ENCODE data around the gene PTPRG. TPM values are rescaled to one million over a fixed set of nuclear protein-coding genes. Genes with fewer than 3 reads are reported as not detected.

The PTPRG gene
- total RNA-seq, 1 experiment from 2014 or later = 69.3 TPM

DNA sequence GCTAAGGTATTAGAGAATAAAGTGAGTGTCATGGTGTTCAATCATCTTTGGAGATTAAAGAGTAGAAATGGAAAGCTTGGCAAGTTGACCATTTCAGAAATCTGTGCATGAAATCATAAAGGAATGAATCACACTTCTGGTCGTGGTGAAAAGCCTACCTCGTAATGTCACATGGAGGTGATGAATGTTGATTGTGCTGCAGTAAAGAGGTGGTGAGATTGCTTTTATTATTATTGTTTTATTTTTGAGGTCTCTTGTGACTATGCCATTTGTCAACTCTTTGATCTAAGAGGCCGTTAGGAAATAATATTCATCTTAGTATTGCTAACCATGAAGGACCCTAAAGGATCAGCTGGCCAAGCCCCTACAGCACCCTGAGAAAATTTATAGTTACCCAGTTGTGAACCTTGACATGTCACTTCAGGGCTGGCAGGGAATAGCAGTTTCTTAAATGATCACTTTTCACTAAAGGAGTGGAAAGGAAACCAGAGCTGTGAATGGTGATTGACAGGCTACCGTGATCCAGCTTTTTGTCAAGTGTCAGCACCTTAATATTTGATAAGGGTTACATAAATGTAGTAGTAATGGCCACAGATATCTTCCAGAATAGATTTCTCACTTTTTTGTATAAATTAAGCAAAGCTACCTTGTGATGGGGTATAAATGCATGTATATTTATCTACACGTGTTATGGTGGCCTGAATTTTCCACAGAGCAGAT, 203.9 kb downstream of the PTPRG start:
- peaks cover 24 to 25% of the 10 kb centered on the region in 2 experiments for H3K4me1 Mint-ChIP-seq
- peaks cover 28% of the 10 kb centered on the region; the same call in 1 of the 2 replicates for H3K79me2 ChIP-seq (ENCODE audit: insufficient read depth, low read length)

More for the DNA sequence above, 203.9 kb downstream of the PTPRG start:
- Histone ChIP-seq H2BK120ac (ENCODE audit: low read depth, low read length, poor library complexity, severe bottlenecking) (no peak overlapping the region), H3K9me3 (ENCODE audit: control insufficient read depth, low read depth, low read length) (no peaks in the 10 kb centered on the region), H2BK20ac (ENCODE audit: low read depth, low read length, poor library complexity, severe bottlenecking) (no peak overlapping the region), H3K79me1 (ENCODE audit: insufficient read depth, low read depth, low read length, poor library complexity, severe bottlenecking) (peaks cover 8% of the 10 kb centered on the region), H2AFZ (ENCODE audit: low read length) (no peak overlapping the region), H4K5ac (ENCODE audit: insufficient read length, low read depth, low read length) (no peak overlapping the region), H4K20me1 (ENCODE audit: control insufficient read depth, insufficient read depth, insufficient read length) (no peaks in the 10 kb centered on the region), H3K14ac (ENCODE audit: insufficient read depth, low read length) (no peak overlapping the region), H3K4ac (ENCODE audit: low read depth, low read length) (no peak overlapping the region), H3K4me2 (ENCODE audit: insufficient read depth, insufficient read length, low read length) (no peak overlapping the region), H4K8ac (replicated peaks; ENCODE audit: insufficient read length, low read depth, low read length) (no peak overlapping the region), H2AK5ac (ENCODE audit: insufficient read length, low read length) (no peak overlapping the region), H3K27me3 (ENCODE audit: insufficient read depth, low read length) (no peaks in the 10 kb centered on the region), H3K23ac (ENCODE audit: insufficient read length, low read depth, low read length) (no peak overlapping the region), H3K4me1 (ENCODE audit: insufficient read depth, low read length) (peaks cover 9% of the 10 kb centered on the region; the same call in 1 of the 2 replicates), H3K27ac (ENCODE audit: insufficient read length, low read depth, low read length) (no peak overlapping the region), H3K18ac (ENCODE audit: insufficient read length, low read depth, low read length) (no peak overlapping the region), H3T11ph (ENCODE audit: low read length) (no peak overlapping the region), H4K91ac (ENCODE audit: insufficient read length, low read depth, low read length) (no peak overlapping the region), H3K23me2 (ENCODE audit: insufficient read length, low read depth, low read length, poor library complexity, severe bottlenecking) (no peaks in the 10 kb centered on the region), H2BK15ac (ENCODE audit: low read depth, low read length) (no peak overlapping the region), H3K56ac (ENCODE audit: insufficient read length, low read depth, low read length) (no peak overlapping the region), H2BK5ac (ENCODE audit: insufficient read length, low read length) (no peak overlapping the region), H2BK12ac (ENCODE audit: insufficient read length, low read depth, low read length) (no peak overlapping the region), H3K9ac (ENCODE audit: extremely low read depth, insufficient read length, low read length) (no peak overlapping the region)
- no CpG with 5 or more reads among the region's 5 CpGs for WGBS (ENCODE audit: extremely low coverage, insufficient read length, low lambda C conversion rate)
- H3K9me3 Mint-ChIP-seq = no peaks in the 10 kb centered on the region
- H3K4me3 Mint-ChIP-seq = no peak overlapping the region
- H3K27me3 Mint-ChIP-seq (ENCODE audit: low read depth) = no peaks in the 10 kb centered on the region
- TF ChIP-seq, protein P1, sequence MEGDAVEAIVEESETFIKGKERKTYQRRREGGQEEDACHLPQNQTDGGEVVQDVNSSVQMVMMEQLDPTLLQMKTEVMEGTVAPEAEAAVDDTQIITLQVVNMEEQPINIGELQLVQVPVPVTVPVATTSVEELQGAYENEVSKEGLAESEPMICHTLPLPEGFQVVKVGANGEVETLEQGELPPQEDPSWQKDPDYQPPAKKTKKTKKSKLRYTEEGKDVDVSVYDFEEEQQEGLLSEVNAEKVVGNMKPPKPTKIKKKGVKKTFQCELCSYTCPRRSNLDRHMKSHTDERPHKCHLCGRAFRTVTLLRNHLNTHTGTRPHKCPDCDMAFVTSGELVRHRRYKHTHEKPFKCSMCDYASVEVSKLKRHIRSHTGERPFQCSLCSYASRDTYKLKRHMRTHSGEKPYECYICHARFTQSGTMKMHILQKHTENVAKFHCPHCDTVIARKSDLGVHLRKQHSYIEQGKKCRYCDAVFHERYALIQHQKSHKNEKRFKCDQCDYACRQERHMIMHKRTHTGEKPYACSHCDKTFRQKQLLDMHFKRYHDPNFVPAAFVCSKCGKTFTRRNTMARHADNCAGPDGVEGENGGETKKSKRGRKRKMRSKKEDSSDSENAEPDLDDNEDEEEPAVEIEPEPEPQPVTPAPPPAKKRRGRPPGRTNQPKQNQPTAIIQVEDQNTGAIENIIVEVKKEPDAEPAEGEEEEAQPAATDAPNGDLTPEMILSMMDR (conservative IDR thresholded peaks at IDR 0.05) = no peak
- peaks cover 14 to 20% (median 17%) of the 10 kb centered on the region in 3 experiments; a peak in 6 of 7 replicates for H3K36me3 Mint-ChIP-seq (ENCODE audit: insufficient read depth in 1 of 3, low read depth in 3 of 3)
- H3K27ac Mint-ChIP-seq = peak overlapping the region in 1 of 3 experiments; percentile 34; a peak in 1 of 7 replicates
- no peak for DNase-seq
